ENCODE measurements around the gene TMEM72.
A peak's percentile ranks its signal among the peaks of the same experiment; 100 is the strongest.

Gene TMEM72

GRCh38 chr10:44971434-44971833 lies 60.3 kb downstream of the TMEM72 start:
- no peak for DNase-seq (ENCODE audit: extremely low read depth, low read depth)
- no peak overlapping the region for H3K4me3 ChIP-seq (replicated peaks; ENCODE audit: low read depth, low read length)
- TF ChIP-seq CTCF (IDR thresholded peaks at IDR 0.05; ENCODE audit: low read depth, low read length, missing control alignments): no peak

GRCh38 chr10:44971935-44972757 lies 61.0 kb downstream of the TMEM72 start:
- no peak for DNase-seq (ENCODE audit: extremely low read depth, low read depth)
- TF ChIP-seq CTCF (IDR thresholded peaks at IDR 0.05; ENCODE audit: low read depth, low read length, missing control alignments): no peak
- H3K4me3 ChIP-seq (replicated peaks; ENCODE audit: low read depth, low read length): no peak overlapping the region

- DNase-seq (ENCODE audit: extremely low read depth, low read depth): no peak
- no peak for TF ChIP-seq CTCF (IDR thresholded peaks at IDR 0.05; ENCODE audit: low read depth, low read length, missing control alignments)
- no peak overlapping the region for H3K4me3 ChIP-seq (replicated peaks; ENCODE audit: low read depth, low read length)
These were observed 61.8 kb downstream of the TMEM72 start for GRCh38 chr10:44972874-44973306.

- no peak overlapping the region for H3K4me3 ChIP-seq (replicated peaks; ENCODE audit: low read depth, low read length)
- TF ChIP-seq CTCF (IDR thresholded peaks at IDR 0.05; ENCODE audit: low read depth, low read length, missing control alignments): no peak
- no peak for DNase-seq (ENCODE audit: extremely low read depth, low read depth)
These were observed 62.4 kb downstream of the TMEM72 start for GRCh38 chr10:44973323-44974081.

GRCh38 chr10:44974082-44974627 lies 63.0 kb downstream of the TMEM72 start:
- TF ChIP-seq CTCF (IDR thresholded peaks at IDR 0.05; ENCODE audit: low read depth, low read length, missing control alignments): no peak
- DNase-seq (ENCODE audit: extremely low read depth, low read depth): no peak
- peak overlapping the region; percentile 42 for H3K4me3 ChIP-seq (replicated peaks; ENCODE audit: low read depth, low read length)

- DNase-seq (ENCODE audit: extremely low read depth, low read depth): no peak
- TF ChIP-seq CTCF (IDR thresholded peaks at IDR 0.05; ENCODE audit: low read depth, low read length, missing control alignments): peak; percentile 91
- H3K4me3 ChIP-seq (replicated peaks; ENCODE audit: low read depth, low read length): peak overlapping the region; percentile 42
These were observed 63.7 kb downstream of the TMEM72 start for GRCh38 chr10:44974628-44975430.
